ENCODE measurements around the gene GPR148.

The GPR148 gene

DNA sequence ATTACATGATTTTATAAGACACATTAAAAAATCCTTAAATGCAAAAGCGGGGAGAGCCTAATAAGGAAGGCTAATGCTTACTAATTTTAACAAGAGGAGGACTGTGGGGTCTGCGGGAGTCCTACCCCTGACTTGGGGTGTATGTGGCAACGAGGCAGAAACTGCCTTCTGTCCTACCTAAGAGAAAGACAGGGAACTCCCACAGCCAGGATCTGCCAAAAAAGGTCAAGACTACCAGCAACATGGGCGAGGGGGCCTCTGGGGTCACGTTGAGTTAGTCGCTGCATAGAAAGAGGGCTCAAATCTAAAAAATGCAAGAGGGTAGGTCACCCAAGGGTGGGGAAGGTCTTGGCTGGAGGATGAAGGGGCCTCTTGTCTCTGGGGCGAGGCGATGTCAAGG, 25.9 kb downstream of the GPR148 start:
- DNase-seq, result no peak

DNA sequence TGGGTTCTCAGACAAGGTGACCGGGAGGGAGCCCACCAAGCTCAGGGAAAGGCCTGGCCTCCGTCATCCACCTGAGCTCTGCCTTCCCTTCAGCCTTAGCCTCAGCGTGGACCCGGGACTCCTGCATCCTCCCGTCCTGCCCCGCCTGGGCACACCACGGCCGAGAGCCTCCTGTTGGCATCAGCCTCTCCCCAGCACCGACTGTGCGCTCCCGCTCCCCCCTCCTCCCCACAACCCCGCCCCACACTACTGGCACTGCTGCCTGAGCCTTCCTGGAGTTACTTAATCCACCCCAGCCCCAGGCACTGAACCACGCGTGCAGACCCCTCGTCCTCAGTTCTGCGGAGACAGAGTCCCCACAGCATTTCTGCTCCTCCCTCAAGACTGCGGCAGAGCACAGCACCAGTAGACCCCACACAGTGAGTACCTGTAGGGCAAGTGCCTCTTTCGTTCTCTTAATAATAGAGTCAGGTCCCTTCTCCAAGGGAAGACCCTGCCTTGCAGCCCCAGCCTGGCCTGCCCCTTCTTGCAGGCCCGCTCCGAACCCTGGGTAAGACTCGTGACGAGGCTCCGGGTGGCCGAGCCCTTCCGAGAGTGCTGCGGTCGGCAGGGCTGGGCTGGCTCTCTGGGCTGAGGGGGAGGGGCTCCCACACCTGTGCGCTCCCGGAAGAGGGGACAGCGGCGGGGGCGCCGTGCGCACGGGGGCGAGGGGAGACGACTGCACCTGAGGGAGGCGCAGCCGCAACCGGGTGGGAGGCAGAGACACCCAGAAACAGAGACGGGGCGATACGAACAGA, 26.6 kb downstream of the GPR148 start, which contains the start of gene AMER3:
TSS of gene AMER3 (plus strand) at position 285 of the 797 bp plus-strand sequence. CDS start 6,533 bp downstream, outside the sequence.
- DNase-seq, result no peak

DNA sequence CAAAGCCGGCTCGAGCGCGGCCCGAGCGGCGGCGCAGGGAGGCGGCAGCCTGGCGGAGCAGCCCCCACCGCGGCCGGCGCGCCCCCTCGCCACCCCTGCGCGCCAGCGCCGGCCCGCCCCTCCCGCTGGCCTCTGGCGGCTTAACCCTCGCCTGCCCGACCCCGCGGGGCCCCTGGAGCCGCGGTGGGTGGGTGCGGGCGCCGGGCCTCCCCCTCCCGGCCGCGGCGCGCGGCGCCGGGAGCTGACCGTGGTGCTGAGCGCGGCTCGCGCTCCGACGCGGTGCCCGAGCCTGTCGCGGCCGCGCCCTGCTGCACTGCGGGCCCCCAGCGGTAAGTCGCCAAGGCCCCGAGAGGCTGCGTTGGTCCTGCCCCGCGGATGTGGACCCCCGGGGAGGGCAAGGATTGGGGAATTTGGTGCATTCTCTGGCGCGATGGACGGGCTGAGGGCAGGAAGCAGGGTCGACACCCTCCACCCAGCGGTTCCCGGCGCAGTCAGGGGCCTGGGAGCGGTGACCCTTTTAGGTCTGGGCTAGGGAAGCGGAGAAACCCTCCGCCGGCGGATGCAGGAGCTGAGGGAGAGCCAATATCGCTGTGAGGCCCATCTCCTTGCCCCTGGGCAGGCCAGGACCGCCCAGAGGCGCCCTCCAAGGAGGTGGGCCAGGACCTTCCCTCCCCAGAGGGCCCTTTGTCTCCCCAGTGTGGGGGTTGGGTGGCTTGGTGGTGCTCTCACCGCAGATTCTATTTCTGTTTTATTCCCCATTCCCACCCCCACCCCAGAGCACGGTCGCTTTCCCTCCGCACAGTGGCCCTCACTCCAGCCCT, 27.4 kb downstream of the GPR148 start:
- DNase-seq, result no peak

DNA sequence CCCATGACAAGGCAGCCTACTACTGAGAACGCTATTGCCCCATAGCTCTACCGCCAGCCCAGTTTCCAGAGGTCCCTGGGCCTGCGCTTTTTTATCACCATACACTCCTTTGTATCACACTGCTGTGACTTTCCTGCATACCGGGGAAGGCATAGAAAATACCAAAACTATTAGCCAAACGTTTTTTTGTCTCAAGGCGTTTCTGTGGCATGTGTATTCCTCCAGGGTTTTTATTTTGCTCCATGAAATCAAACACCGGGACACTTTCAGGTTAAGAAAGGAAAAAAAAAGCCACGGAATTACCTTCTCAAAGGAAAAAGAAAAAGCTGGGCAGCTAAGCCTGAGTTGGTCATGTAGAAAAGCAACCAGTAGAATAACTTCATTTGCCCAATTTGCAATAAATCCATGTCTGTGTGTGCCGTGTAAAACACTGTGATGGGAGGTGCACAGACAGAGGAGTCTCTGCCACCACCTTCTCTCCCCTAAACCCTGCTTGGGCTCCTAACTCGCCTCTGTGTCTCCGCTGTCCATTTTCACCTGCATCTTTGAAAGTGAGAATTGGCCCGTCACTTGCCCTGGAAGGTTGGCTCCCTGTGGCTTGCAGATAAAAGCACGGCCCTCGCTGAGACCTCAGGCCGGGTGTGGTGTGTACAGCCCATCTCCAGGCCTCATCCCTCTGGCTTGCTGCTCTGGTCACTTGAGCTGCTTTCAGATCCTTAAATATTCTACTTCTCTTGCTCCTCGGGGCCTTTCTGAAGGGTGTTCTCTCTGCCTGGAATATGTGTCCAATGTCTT, 28.2 kb downstream of the GPR148 start:
- DNase-seq, result no peak

DNA sequence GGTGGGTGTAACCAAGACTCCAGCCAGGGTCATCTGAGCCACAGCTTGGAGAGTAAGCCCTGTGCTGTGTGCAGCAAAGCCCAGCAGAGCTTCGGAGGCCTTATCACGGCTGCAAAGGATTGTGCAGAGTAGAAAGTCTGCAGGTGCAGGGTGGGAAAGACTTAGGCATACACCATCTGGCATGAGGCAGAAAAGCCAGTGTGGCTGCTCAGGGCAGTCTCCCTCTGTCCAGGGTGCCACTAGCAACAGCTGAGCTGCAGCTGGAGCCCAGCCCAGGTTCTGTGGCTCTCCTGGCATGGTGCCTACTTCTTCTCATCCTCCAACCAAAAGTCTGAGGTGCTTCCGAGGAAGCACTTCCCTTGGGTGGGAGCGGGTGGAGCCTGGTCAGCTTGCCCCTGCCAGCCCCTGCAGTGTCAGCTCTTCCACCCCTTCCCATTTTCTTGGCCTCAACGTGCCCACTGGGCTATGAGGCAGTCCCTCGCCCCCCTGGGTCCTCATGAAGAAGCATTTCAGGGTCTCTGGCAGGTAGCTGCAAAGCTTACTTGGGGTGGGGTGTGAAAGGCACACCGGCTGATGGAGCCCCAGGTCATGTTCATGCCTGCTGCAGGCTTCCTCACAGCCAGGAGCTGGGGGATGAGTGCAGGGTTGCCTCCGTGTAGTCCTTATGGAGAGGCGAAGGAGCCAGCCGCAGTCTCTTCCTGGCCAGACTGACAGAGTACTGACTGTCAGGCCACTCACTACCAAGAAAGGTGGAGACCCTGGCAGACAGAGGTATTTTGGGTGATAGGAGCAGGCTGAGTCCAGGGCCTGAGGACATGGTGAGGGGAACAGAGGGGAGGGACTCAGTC, 31.3 kb downstream of the GPR148 start:
- DNase-seq, result peak; percentile 84

DNA sequence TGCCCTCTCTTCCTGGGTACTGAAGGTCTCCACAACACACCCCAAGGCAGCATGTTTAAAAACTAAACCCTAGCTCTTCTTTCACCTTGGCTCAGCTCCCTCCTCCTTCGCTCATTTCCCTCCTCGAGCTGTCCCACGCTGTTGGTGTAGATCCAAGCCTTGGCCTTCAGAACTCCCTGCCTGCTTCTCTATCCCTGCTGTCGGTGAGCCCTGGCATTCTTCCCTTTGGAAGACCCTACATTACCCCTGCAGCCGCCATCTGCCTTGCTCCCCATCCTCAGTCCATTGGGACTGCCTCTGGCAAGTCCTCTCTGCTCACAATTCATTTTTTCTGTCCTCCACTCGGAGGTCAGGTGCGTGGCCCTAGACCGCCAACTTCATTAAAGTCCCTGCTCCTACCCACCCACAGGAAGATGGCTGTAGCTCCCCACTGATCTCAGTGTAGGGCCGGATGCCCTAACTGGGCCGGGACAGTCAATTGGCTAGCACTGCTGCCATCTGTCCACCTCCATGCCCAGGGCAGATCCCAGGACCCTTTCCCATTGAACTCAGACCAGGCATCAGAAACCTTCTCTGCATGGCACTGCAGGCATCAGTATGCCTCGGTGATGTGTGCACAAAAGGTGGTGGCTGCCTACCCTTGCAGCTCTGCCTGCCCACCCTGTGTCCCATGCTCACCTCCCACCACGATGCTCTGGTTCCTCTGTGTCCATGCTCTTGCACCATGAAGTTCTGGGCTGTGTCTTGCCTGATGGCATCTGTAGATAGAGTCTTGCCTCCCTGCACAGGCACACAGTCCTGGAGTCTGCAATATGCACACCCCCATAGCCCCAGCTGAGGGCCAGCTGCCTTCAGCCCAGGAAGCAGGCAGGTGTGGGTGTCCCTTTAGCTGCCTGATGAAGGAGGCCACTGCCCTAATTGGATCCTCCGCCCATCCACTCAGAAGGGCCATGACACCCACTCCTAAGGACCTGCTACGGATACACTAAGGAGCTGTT, 32.2 kb downstream of the GPR148 start:
- peak; percentile 30 for DNase-seq

DNA sequence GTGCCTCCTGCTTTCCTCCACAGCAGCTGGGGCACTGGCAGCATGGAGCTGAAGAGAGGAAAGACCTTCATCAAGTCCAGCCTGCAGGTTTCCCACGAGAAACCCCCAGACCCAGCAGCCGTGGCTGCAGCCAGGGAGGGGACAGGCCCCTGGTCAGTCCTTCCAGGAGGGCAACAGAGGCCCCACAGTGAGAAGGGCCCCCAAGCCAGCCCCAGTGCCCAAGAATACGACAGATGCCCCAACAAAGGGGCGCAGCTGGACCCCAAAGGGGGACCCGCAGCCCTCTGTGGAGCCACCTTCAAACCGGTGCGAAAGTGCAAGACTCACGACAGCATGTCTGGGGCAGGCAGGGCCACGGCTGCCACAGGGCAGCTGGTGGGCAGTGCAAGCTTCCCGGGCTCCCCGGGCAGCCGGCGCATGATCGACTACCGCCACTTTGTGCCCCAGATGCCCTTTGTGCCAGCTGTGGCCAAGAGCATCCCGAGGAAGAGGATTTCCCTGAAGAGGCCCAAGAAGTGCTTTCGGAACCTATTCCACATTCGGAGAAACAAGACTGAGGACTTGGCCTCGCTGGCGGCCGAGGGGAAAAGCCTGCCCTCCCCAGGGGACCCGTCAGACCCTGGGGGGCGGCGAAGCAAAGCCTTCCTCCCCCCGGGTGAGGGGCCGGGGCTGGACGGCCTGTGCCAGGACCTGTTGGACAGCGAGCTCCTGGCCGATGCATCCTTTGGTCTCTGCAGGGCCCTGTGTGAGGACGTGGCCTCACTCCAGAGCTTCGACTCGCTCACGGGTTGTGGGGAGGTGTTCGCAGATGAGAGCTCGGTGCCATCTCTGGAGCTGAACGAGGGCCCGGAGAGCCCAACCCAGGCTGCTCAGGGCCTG, 33.4 kb downstream of the GPR148 start:
- DNase-seq, result no peak

DNA sequence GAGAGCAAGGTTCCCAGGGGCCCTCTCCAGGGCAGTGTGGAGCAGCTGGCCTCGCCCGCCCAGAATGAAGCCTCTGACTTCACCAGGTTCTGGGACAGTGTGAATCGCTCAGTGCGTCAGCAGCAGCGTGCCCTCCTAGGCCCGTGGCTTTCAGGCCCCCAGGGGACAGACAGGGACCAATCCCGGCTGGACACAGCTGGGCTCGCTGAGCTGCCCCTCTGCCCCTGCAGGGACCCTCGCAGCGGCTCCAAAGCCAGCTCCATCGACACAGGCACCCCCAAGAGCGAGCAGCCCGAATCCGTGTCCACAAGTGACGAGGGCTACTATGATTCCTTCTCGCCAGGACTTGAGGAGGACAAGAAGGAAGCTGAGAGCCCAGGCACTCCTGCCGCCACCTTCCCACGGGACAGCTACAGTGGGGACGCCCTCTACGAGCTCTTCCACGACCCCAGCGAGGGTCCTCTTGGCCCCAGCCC, 34.1 kb downstream of the GPR148 start:
- no peak for DNase-seq

DNA sequence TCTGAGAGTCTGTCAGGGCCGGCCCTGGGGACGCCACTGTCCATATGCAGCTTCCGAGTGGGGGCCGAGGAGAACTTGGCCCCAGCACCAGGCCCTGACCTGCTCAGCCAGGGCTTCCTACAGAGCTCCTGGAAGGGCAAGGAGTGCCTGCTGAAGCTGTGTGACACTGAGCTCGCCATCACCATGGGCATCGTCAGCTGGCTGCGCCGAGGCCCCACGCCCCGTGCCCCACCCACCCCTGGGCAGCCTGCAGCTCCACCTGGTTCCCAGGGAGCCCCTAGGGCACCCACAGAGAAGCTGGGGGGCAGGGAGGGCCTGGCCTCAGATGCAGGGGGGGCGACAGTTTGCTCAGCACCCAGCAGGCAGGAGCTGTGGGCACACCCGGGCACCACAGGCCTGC, 34.5 kb downstream of the GPR148 start:
- DNase-seq, result no peak

DNA sequence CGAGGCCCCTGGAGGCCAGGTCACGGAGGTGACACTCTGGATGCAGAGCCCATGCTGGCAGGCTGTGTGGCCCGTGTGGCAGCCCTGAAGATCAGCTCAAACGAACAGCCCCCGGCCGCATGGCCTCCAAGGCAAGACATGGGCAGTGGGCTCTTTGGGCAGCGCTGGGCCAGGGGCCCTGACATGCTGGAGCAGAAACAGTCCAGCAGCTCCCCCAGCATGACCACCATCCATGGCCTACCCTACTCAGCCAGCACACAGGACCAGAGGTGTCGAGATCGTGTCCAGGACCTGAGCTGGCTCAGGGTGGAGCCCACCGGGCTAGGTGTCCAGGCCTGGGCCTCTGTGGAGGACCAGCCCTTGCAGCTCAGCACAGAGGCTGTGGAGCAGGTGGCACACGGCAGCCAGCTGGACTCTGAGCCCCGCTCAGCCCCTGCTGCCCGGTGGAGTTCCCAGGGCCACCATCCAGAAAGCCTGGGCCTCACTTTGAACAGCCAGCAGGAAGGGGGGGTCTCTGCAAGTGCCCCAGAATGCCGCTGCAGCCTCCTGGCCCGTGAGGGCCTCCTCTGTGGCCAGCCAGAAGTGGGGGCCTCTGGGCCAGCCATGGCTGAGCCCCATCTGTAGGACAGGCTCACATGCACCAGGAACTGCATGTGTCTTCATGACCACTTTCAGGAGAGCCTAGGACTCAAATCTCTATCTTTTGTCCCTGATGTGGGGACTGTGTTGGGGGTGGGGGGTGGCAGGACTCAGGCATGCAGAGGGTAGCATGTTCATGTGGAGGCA, 35.4 kb downstream of the GPR148 start:
- DNase-seq, result no peak

DNA sequence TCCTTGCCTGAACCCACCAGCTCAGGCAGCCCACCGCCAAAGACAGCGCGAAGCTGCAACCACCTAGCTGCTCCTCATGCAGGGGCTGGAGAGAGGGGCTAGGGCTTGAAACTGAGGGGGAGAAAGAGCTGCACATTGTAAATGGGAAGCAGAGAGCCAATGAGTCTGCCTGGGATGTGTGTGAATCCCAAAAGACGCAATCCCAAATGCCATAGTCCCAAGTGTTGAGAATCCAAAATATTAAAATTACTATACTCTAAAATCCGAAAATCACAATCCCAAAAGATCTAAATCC, 35.9 kb downstream of the GPR148 start:
- no peak for DNase-seq

DNA sequence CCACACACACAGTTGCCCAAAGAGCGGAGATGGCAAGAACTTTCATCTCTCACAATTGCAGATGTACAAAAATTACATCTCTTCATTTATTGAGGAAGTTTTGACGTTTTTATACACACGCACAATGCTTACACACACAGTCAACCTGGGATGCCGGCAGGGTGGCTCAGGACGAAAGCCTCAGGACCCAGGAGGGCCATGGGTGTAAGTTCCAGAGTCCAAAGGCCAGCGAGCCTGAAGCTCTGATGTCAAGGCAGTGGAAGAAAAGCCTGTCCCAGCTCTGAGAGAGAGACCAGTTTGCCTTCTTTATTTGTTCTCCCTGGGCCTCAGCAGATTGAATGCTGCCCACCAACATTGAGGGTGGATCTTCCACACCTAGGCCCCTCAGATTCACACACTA, 36.6 kb downstream of the GPR148 start:
- no peak for DNase-seq

DNA sequence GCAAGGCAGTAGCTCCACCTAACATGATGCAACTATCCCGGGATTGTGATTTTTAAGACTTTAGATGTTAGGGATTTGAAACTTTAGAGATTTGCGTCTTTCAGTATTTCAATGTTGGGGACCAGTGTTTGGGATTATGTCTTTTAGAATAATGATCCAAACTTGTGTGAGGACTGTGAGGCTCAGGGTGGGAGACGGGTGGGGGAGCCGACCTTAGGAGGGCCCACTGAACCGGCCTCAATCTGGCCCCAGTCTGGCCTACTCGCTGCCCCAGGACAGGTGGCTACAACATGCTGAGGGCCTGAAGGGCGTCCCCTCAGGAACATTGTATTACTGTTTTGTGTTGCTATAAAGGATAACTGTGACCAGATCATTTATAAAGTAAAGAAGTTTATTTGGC, 37.2 kb downstream of the GPR148 start:
- DNase-seq, result no peak

DNA sequence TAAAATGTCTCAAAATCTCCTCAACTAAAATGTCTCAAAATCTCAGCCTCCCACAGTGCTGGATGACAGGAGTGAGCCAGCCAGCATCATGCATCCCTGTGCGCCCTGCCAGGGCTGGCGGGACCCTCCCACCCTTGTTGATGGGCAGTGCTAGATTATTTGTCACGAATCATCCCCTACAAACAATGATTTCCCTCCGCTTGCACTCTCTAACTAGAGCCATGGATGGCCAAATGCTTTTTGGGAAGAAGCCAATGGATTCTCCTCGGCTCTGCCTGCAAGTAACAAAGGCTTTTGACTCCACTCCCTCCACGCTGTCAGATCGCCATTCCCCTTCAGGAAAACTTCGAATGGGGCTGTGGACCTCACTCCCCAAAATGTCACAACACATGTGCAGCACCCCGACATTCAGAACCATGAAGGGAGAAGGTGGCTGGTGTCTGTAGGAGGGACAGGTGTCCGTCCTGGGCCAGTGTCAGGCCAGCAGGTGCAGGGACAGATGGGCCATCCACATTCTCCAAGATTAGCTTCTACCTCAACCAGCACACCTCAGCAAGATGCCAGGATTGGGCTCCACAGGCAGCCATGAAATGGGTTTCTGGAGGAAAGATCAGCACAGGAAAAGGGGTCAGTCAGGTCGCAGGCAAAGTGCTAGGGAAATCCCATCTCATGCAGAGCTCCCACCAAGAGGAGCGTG, 38.0 kb downstream of the GPR148 start:
- no peak for DNase-seq

DNA sequence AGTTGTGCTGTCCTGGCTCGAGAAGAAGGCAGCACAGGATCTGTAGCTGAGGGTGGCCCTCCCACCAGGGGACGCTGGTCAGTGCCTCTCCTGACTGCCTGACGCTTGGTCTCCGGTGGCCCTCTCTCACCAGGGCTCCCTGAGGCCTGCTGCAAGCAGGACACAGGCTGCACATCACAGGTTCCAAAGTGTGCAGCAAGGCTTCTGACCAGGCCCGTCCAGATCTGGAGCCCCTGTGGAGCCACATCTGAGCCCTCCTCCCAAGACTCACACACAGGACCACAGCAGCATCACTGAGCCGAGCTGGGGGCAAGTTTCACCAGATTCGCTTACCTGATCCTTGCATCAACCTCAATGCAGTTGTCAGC, 38.5 kb downstream of the GPR148 start:
- no peak for DNase-seq

DNA sequence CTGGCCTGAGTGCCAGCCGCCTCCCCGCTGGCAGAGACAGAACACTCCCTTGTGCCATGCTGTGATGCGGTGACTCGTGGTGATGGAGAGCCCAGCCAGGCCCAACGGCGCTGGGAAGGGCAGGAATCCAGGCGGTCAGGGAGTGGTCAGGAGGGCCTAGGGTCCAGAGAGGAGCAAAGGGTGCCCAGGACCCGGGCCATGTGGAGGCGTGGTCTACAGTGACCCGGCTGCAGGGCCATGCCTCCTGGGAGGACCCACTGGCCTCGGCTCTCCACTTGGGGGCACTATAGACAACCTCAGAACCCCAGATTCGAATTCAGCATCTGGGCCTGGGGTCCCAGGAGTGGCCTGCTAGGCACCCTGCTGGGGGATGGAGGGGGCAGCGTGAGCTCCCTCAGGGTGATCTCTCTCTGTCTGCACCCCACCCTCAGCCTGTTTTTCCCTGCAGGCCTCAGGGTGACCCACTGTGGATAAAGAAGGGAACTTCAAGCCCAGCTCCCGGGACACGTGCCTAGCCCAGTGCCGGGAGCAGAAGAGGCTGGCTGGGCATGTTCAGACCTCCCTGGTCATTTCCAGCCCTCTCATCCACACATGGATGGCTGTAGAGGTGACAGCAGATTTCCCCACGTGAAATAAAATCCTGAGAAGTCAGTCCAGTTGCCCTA, 39.5 kb downstream of the GPR148 start:
- no peak for DNase-seq

DNA sequence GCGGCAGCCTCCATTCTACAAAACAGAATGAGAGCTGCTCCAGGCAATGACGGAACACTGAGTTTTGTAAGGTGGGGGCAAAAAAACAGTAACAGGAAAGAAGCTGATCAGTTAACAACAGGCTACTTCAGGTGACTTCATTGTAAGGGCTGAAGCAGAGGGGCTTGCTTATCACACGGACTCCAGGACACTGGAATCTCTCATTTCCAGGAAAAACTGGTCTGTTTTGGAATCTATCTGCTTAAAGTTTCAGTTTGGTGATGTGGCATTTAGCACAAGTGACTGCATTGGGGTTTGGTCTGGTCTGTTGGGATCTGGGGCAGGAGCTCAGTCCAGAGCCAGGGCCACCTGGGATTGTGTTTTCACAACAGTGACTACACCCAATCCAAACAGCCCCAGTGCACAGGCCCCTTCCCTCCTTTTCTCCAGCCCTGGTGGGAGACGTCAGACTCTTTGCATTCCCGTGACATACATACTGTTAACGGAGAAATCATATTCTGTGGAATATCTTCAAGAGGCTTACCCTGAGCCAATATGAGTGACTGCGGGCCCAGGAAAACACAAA, 40.6 kb downstream of the GPR148 start:
- DNase-seq, result no peak

DNA sequence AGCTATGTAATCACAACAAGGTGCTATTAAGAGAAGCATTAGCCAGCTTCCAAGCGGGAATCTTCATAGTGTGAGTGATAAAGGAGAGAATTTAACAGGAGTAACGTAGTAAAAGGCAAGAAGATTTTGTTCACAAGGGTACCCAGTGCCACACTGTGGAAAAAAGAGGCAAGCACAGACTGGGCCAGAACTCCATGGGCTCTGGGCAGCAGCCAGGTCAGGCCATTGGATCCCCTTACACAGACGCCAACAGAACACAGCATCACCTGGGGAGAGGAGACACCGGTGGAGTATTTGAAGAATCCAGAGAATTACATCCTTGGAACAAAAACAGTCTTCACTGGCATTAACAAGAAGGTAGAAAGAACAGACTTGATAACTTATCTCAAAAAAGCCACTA, 47.7 kb downstream of the GPR148 start:
- no peak for DNase-seq

Measured in DMS 273 treated with DMSO at 0.1 percent for 48 hours (cell line).